Endothelial cell (in vitro differentiated cells): ENCODE data around the gene SF3A2. TPM values are rescaled to one million over a fixed set of nuclear protein-coding genes. Genes with fewer than 3 reads are reported as not detected.

ENCODE experiments used
- DNase-seq: peaks from one replicate; pipeline ENCODE4 v3.0.0; 2021; ENCODE audit warnings: low spot score
- H3K27ac Mint-ChIP-seq: one replicate; pipeline ENCODE4 v1.8.0; 2021; ENCODE audit warnings: mixed read lengths, inconsistent platforms; ENCODE audit not compliant: unreplicated experiment
- H3K27me3 Mint-ChIP-seq: one replicate; pipeline ENCODE4 v1.8.0; 2021; ENCODE audit warnings: mild to moderate bottlenecking, moderate library complexity, mixed read lengths, inconsistent platforms; ENCODE audit not compliant: unreplicated experiment
- H3K36me3 Mint-ChIP-seq: one replicate; pipeline ENCODE4 v1.8.0; 2021; ENCODE audit warnings: mild to moderate bottlenecking, low read depth, mixed read lengths, inconsistent platforms; ENCODE audit not compliant: unreplicated experiment
- H3K4me1 Mint-ChIP-seq: one replicate; pipeline ENCODE4 v1.8.0; 2021; ENCODE audit warnings: mild to moderate bottlenecking, mixed read lengths, inconsistent platforms; ENCODE audit not compliant: unreplicated experiment
- H3K4me3 Mint-ChIP-seq: one replicate; pipeline ENCODE4 v1.8.0; 2021; ENCODE audit warnings: mild to moderate bottlenecking, mixed read lengths, inconsistent platforms; ENCODE audit not compliant: unreplicated experiment
- H3K9me3 Mint-ChIP-seq: one replicate; pipeline ENCODE4 v1.8.0; 2021; ENCODE audit warnings: mixed read lengths, inconsistent platforms; ENCODE audit not compliant: unreplicated experiment
- CTCF ChIP-seq: fragments of 200-600 bp; sonication (generic); IDR thresholded peaks from one replicate; pipeline ENCODE4 v1.5.0; 2021; ENCODE audit warnings: antibody characterized with exemption; ENCODE audit not compliant: unreplicated experiment
- total RNA-seq: library from RNA; stranded (reverse); fragmentation: NEBNext Ultra II Directional; extraction: Animal tissue kit (Norgen Biotek cat#: 25700); gene quantifications from one replicate; pipeline ENCODE4 v1.2.1, GENCODE V29; 2021; ENCODE audit not compliant: unreplicated experiment

The SF3A2 gene
- total RNA-seq, 1 donor from 2014 or later: 137 TPM

- H3K9me3 Mint-ChIP-seq: no peaks in the 10 kb centered on the region
- peaks cover 12% of the 10 kb centered on the region for H3K36me3 Mint-ChIP-seq
- TF ChIP-seq CTCF: no peak
- H3K4me1 Mint-ChIP-seq: peaks cover 6% of the 10 kb centered on the region
- H3K4me3 Mint-ChIP-seq: no peak overlapping the region
- H3K27me3 Mint-ChIP-seq: peaks cover 3% of the 10 kb centered on the region
- no peak overlapping the region for H3K27ac Mint-ChIP-seq
- no peak for DNase-seq
Measured at GRCh38 chr19:2246801-2247361, 10.3 kb downstream of the SF3A2 start.

DNA sequence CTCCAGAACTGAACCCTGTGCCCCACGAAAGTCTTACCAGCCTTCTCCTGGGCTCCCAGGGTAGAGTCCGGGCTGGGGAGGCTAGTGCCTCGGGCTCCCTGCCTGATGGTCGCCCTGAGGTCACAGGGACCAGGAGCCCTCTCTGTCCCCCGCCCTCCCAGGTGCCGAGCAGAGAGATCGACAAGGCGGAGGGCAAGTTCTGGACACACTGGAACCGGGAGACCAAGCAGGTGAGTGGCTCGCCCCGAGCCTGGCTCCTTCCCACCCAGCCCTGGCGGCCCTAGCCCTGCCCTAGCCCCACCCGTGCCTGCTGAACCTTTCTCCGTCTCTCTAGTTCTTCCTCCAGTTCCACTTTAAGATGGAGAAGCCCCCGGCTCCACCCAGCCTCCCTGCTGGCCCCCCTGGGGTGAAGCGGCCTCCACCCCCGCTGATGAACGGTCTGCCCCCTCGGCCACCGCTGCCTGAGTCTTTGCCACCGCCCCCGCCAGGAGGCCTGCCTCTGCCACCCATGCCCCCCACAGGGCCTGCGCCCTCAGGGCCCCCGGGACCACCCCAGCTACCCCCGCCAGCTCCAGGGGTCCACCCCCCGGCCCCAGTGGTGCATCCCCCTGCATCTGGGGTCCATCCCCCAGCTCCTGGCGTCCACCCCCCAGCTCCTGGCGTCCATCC, 10.9 kb downstream of the SF3A2 start:
- Mint-ChIP-seq H3K27ac (no peak overlapping the region), H3K36me3 (peaks cover 11% of the 10 kb centered on the region), H3K27me3 (peaks cover 3% of the 10 kb centered on the region), H3K4me3 (no peak overlapping the region), H3K4me1 (peaks cover 2% of the 10 kb centered on the region), H3K9me3 (no peaks in the 10 kb centered on the region)
- TF ChIP-seq CTCF: no peak
- DNase-seq: no peak

DNA sequence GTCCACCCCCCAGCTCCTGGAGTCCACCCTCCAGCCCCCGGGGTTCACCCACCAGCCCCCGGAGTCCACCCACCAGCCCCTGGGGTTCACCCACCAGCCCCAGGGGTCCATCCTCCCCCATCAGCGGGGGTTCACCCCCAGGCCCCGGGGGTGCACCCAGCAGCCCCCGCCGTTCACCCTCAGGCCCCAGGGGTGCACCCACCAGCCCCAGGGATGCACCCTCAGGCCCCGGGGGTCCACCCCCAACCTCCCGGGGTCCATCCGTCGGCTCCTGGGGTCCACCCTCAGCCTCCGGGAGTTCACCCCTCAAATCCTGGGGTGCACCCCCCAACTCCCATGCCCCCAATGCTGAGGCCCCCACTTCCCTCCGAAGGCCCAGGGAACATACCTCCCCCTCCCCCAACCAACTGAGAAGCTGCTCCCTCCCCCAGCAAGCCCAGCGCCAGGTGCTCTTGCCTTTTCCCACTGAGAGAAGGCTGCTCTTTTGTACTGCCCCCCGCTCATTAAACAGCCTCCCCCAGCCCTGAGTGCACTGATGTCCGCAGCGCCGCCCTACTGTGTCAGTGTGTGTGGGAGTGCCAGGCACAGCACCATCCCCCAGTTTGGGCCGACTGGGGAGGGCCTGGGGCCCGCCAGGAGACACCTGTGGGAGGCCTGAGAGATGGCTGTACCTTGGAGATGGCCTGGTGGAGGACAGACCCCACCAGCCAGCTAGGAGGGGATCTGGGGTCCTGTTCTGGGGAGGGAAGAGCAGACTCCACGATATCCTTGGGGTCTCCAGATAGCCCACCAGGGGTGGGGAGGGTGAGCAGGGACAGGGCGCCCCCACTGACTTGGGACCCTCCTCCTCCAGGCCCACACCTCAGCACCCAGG, 11.7 kb downstream of the SF3A2 start:
- H3K27ac Mint-ChIP-seq: no peak overlapping the region
- no peak for TF ChIP-seq CTCF

DNA sequence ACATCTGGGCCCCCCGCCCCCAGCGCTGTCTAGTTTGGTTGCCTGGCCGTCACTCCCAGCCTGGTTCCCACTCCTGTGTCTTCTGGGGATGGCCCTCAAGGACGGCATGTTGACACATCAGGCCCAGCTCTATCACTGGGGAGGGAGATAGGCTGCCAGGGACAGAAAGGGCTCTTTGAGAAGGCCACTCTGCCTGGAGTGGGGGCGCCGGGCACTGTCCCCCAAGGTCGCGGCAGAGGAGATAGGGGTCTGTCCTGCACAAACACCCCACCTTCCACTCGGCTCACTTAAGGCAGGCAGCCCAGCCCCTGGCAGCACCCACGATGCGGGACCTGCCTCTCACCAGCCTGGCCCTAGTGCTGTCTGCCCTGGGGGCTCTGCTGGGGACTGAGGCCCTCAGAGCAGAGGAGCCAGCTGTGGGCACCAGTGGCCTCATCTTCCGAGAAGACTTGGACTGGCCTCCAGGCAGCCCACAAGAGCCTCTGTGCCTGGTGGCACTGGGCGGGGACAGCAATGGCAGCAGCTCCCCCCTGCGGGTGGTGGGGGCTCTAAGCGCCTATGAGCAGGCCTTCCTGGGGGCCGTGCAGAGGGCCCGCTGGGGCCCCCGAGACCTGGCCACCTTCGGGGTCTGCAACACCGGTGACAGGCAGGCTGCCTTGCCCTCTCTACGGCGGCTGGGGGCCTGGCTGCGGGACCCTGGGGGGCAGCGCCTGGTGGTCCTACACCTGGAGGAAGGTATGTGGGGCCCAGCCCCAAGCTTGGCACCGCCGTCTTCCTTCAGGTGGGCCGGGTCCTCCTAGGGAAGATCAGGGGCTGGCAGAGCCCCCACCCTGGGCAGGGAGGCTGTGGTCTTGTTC, 12.6 kb downstream of the SF3A2 start, which contains the start of gene AMH:
AMH (plus strand) TSS at position 314 of the 857 bp plus-strand sequence; CDS start at position 324, 10 bp downstream.
- TF ChIP-seq CTCF: no peak
- Mint-ChIP-seq H3K27ac (no peak within 1 kb of the TSS), H3K36me3 (peaks cover 9% of the 10 kb centered on the region), H3K27me3 (peaks cover 6% of the 10 kb centered on the region), H3K9me3 (no peaks in the 10 kb centered on the region), H3K4me3 (no peak within 1 kb of the TSS), H3K4me1 (peaks cover 5% of the 10 kb centered on the region)
- no peak for DNase-seq

More for the DNA sequence above, 11.7 kb downstream of the SF3A2 start:
- DNase-seq: no peak
- peaks cover 9% of the 10 kb centered on the region for H3K36me3 Mint-ChIP-seq
- H3K27me3 Mint-ChIP-seq: peaks cover 3% of the 10 kb centered on the region
- H3K4me1 Mint-ChIP-seq: no peaks in the 10 kb centered on the region
- no peaks in the 10 kb centered on the region for H3K9me3 Mint-ChIP-seq
- H3K4me3 Mint-ChIP-seq: no peak overlapping the region
